A549 (cell line): ENCODE results near the gene USP11.

Source experiments
- BCL3 ChIP-seq: fragments of >200 bp; sonication (Bioruptor Twin); formaldehyde crosslinking; IDR thresholded peaks from 3 replicates; pipeline ENCODE4 v1.6.1; 2016
- CBX2 ChIP-seq: fragments of 200-600 bp; sonication (generic); IDR thresholded peaks from 2 replicates; pipeline ENCODE4 v1.6.1; 2016; ENCODE audit warnings: low read depth, mild to moderate bottlenecking, borderline replicate concordance
- E2F6 ChIP-seq: IDR thresholded peaks from 2 replicates; pipeline ENCODE4 v1.6.1; 2012; ENCODE audit warnings: low read depth, borderline replicate concordance
- EHMT2 ChIP-seq: fragments of 200-600 bp; sonication (generic); IDR thresholded peaks from 2 replicates; pipeline ENCODE4 v1.6.1; 2016; ENCODE audit warnings: antibody characterized with exemption, low read depth, mild to moderate bottlenecking, moderate library complexity
- KDM1A ChIP-seq: fragments of 200-600 bp; sonication (generic); IDR thresholded peaks from 2 replicates; pipeline ENCODE4 v1.6.1; 2016; ENCODE audit warnings: low read depth, mild to moderate bottlenecking
- POLR2A ChIP-seq: IDR thresholded peaks from 2 replicates; pipeline ENCODE4 v1.6.1; 2012; ENCODE audit warnings: mild to moderate bottlenecking, low read length

- TF ChIP-seq CBX2 (no peak), POLR2A (no peak), EHMT2 (no peak), BCL3 (no peak), E2F6 (no peak), KDM1A (no peak)
Observed at GRCh38 chrX:47243351-47243750, 10.5 kb downstream of the USP11 start.
